Smooth muscle cell (in vitro differentiated cells): Measurements from ENCODE around the gene MAP4K2. TPM values are rescaled to one million over a fixed set of nuclear protein-coding genes. Genes with fewer than 3 reads are reported as not detected.

Source experiments
- DNase-seq: peaks from one replicate; lab custom pipeline; 2025; ENCODE audit not compliant: unreplicated experiment; lab: John Stamatoyannopoulos, UW
- H2AFZ ChIP-seq: fragments of 200-600 bp; sonication (generic); 2 replicates; pipeline ENCODE4 v1.6.0; 2016; ENCODE audit warnings: antibody characterized with exemption, low read depth, mild to moderate bottlenecking
- H3F3A ChIP-seq: fragments of 200-600 bp; sonication (generic); 2 replicates; pipeline ENCODE4 v1.6.0; 2017; ENCODE audit warnings: antibody characterized with exemption, low read depth
- H3K27ac ChIP-seq: fragments of 200-600 bp; sonication (generic); 2 replicates; pipeline ENCODE4 v1.5.1; 2016; ENCODE audit warnings: low read depth, mild to moderate bottlenecking
- H3K27me3 ChIP-seq: fragments of 200-600 bp; sonication (generic); 2 replicates; pipeline ENCODE4 v1.6.1; 2016; ENCODE audit warnings: low read depth, mild to moderate bottlenecking
- H3K36me3 ChIP-seq: fragments of 200-600 bp; sonication (generic); 2 replicates; pipeline ENCODE4 v1.5.1; 2016; ENCODE audit warnings: low read depth
- H3K4me1 ChIP-seq: fragments of 200-600 bp; sonication (generic); 2 replicates; pipeline ENCODE4 v1.5.1; 2016; ENCODE audit warnings: low read depth
- H3K4me2 ChIP-seq: fragments of 200-600 bp; sonication (generic); 2 replicates; pipeline ENCODE4 v1.6.0; 2016; ENCODE audit warnings: mild to moderate bottlenecking
- H3K4me3 ChIP-seq: fragments of 200-600 bp; sonication (generic); 2 replicates; pipeline ENCODE4 v1.5.1; 2016; ENCODE audit warnings: mild to moderate bottlenecking
- H3K79me2 ChIP-seq: fragments of 200-600 bp; sonication (generic); 2 replicates; pipeline ENCODE4 v1.6.0; 2016; ENCODE audit warnings: low read depth, mild to moderate bottlenecking
- H3K9ac ChIP-seq: fragments of 200-600 bp; sonication (generic); 2 replicates; pipeline ENCODE4 v1.6.0; 2016; ENCODE audit warnings: low read depth
- H3K9me3 ChIP-seq: fragments of 200-600 bp; sonication (generic); replicated peaks from 2 replicates; pipeline ENCODE4 v1.5.1; 2016; ENCODE audit warnings: low read depth
- H4K20me1 ChIP-seq: fragments of 200-600 bp; sonication (generic); 2 replicates; pipeline ENCODE4 v1.6.0; 2016; ENCODE audit warnings: low read depth
- CTCF ChIP-seq: fragments of 200-600 bp; sonication (generic); IDR thresholded peaks from 2 replicates; pipeline ENCODE4 v1.5.1; 2017; ENCODE audit warnings: borderline replicate concordance, mild to moderate bottlenecking, antibody characterized with exemption; ENCODE audit not compliant: insufficient read depth, poor library complexity, severe bottlenecking
- WGBS: methylation state at CpG from one replicate; pipeline ENCODE4 v1.1.7; 2016; ENCODE audit warnings: low lambda C conversion rate; 5-methylcytosine and 5-hydroxymethylcytosine counted together
- polyA plus RNA-seq: library from polyadenylated mRNA; unstranded; fragments of >200 nt; fragmentation: Nextera tagmentation; extraction: Ambion mirVana; gene quantifications from 2 replicates; pipeline ENCODE4 v1.2.1, GENCODE V29; 2016
- total RNA-seq: library from RNA; depleted of rRNA; stranded (reverse); fragments of >200 nt; gene quantifications from 2 replicates; pipeline ENCODE4 v1.2.3, GENCODE V29; 2014

MAP4K2 gene
- total and polyA plus RNA-seq, 2 experiments from 2014 or later: 23.6 to 28.9 TPM

GRCh38 chr11:64778473-64779298 lies 24.3 kb downstream of the MAP4K2 start, which contains the start of gene SF1:
Gene SF1, minus strand, starts transcription at chr11:64778542. Its CDS starts 150 bp downstream, at chr11:64778392.
- Histone ChIP-seq H3F3A (peaks cover 25% of the 10 kb centered on the region), H3K4me2 (peak within 1 kb of the TSS; percentile 99), H3K9ac (peak within 1 kb of the TSS; percentile 93), H4K20me1 (peaks cover 39% of the 10 kb centered on the region), H3K4me1 (peaks cover 20% of the 10 kb centered on the region), H2AFZ (peak within 1 kb of the TSS; percentile 85), H3K27me3 (no peaks in the 10 kb centered on the region), H3K27ac (peak within 1 kb of the TSS; percentile 96), H3K9me3 (no peaks in the 10 kb centered on the region), H3K36me3 (peaks cover 16% of the 10 kb centered on the region), H3K79me2 (peaks cover 39% of the 10 kb centered on the region), H3K4me3 (peak within 1 kb of the TSS; percentile 96)
- DNase-seq: peak; percentile 95
- under 1% methylated on average over 70 of the region's 80 CpGs for WGBS
- TF ChIP-seq CTCF: no peak

GRCh38 chr11:64778223-64778472 lies 24.9 kb downstream of the MAP4K2 start:
- Histone ChIP-seq H4K20me1 (peaks cover 44% of the 10 kb centered on the region), H3K9ac (peak overlapping the region; percentile 93), H3K27me3 (no peaks in the 10 kb centered on the region), H3K9me3 (no peaks in the 10 kb centered on the region), H3K4me2 (peak overlapping the region; percentile 90), H3K36me3 (peaks cover 16% of the 10 kb centered on the region), H3K27ac (peak overlapping the region; percentile 96), H3K4me3 (peak overlapping the region; percentile 96), H3K79me2 (peaks cover 44% of the 10 kb centered on the region), H3F3A (peaks cover 30% of the 10 kb centered on the region), H2AFZ (no peak overlapping the region), H3K4me1 (peaks cover 20% of the 10 kb centered on the region)
- no peak for TF ChIP-seq CTCF
- DNase-seq: no peak
- 0% methylated on average over 21 of the region's 28 CpGs for WGBS

GRCh38 chr11:64777449-64778222 lies 25.4 kb downstream of the MAP4K2 start:
- H3K9ac ChIP-seq: peak overlapping the region; percentile 93
- DNase-seq: peak; percentile 66
- H3K4me2 ChIP-seq: peak overlapping the region; percentile 99
- H3F3A ChIP-seq: peaks cover 30% of the 10 kb centered on the region
- no peaks in the 10 kb centered on the region for H3K27me3 ChIP-seq
- no peak overlapping the region for H2AFZ ChIP-seq
- TF ChIP-seq CTCF: no peak
- H3K79me2 ChIP-seq: peaks cover 50% of the 10 kb centered on the region
- peak overlapping the region; percentile 96 for H3K27ac ChIP-seq
- peak overlapping the region; percentile 96 for H3K4me3 ChIP-seq
- under 1% methylated on average over 69 of the region's 98 CpGs for WGBS
- H4K20me1 ChIP-seq: peaks cover 49% of the 10 kb centered on the region
- H3K36me3 ChIP-seq: peaks cover 16% of the 10 kb centered on the region
- no peaks in the 10 kb centered on the region for H3K9me3 ChIP-seq
- peaks cover 20% of the 10 kb centered on the region for H3K4me1 ChIP-seq
